GM23338 (cell line): ENCODE results near the gene HAS3. TPM values are rescaled to one million over a fixed set of nuclear protein-coding genes. Genes with fewer than 3 reads are reported as not detected.

Experiments
- ATAC-seq: fragments of 200-7000 bp; cut with Tn5 transposase; 3 replicates; pipeline ENCODE4 v1.9.1; 2020
- DNase-seq: peaks from one replicate; pipeline ENCODE4 v3.0.0-alpha.2; 2015; ENCODE audit warnings: low spot score
- H2AFZ ChIP-seq: fragments of 200-600 bp; sonication (generic); 2 replicates; pipeline ENCODE4 v1.8.0; 2016; ENCODE audit warnings: antibody characterized with exemption, mild to moderate bottlenecking, moderate library complexity
- H3F3A ChIP-seq: fragments of 200-600 bp; sonication (generic); replicated peaks from 2 replicates; pipeline ENCODE4 v1.8.0; 2017; ENCODE audit warnings: antibody characterized with exemption, mixed run types, low read depth
- H3K27ac ChIP-seq: fragments of 200-600 bp; sonication (generic); 2 replicates; pipeline ENCODE4 v1.6.1; 2016; ENCODE audit warnings: low read depth
- H3K27me3 ChIP-seq: fragments of 200-600 bp; sonication (generic); 2 replicates; pipeline ENCODE4 v1.8.0; 2016; ENCODE audit warnings: mild to moderate bottlenecking, mixed run types, moderate library complexity; ENCODE audit not compliant: insufficient read depth
- H3K36me3 ChIP-seq: fragments of 200-600 bp; sonication (generic); 2 replicates; pipeline ENCODE4 v1.8.0; 2016; ENCODE audit warnings: mild to moderate bottlenecking; ENCODE audit not compliant: insufficient read depth
- H3K4me1 ChIP-seq: fragments of 200-600 bp; sonication (generic); 2 replicates; pipeline ENCODE4 v1.8.0; 2016; ENCODE audit warnings: mild to moderate bottlenecking, moderate library complexity; ENCODE audit not compliant: insufficient read depth
- H3K4me2 ChIP-seq: fragments of 200-600 bp; sonication (generic); 2 replicates; pipeline ENCODE4 v1.7.1; 2017; ENCODE audit warnings: mixed run types
- H3K4me3 ChIP-seq: fragments of 200-600 bp; sonication (generic); 2 replicates; pipeline ENCODE4 v1.6.1; 2016; ENCODE audit warnings: mixed run types
- H3K79me2 ChIP-seq: fragments of 200-600 bp; sonication (generic); replicated peaks from 2 replicates; pipeline ENCODE4 v1.8.0; 2017; ENCODE audit warnings: mild to moderate bottlenecking; ENCODE audit not compliant: insufficient read depth
- H3K9me2 ChIP-seq: fragments of 200-600 bp; sonication (generic); 2 replicates; pipeline ENCODE4 v1.8.0; 2017; ENCODE audit not compliant: insufficient read depth
- H4K20me1 ChIP-seq: fragments of 200-600 bp; sonication (generic); replicated peaks from 2 replicates; pipeline ENCODE4 v1.8.0; 2017; ENCODE audit warnings: mild to moderate bottlenecking; ENCODE audit not compliant: insufficient read depth
- H3K27ac Mint-ChIP-seq: 2 replicates; pipeline ENCODE4 v1.8.0; 2020; ENCODE audit warnings: inconsistent platforms, mild to moderate bottlenecking, moderate library complexity, mixed read lengths
- H3K27me3 Mint-ChIP-seq: 3 replicates; pipeline ENCODE4 v1.8.0; 2022; ENCODE audit warnings: low read depth, mild to moderate bottlenecking, moderate library complexity, mixed read lengths, inconsistent platforms; ENCODE audit not compliant: insufficient read depth, poor library complexity
- H3K36me3 Mint-ChIP-seq: 3 replicates; pipeline ENCODE4 v1.8.0; 2021; ENCODE audit warnings: low read depth, mild to moderate bottlenecking, inconsistent platforms, moderate library complexity, mixed read lengths
- H3K4me1 Mint-ChIP-seq: 3 replicates; pipeline ENCODE4 v1.8.0; 2020; ENCODE audit warnings: mild to moderate bottlenecking, inconsistent platforms, mixed read lengths
- H3K4me3 Mint-ChIP-seq: 3 replicates; pipeline ENCODE4 v1.8.0; 2021; ENCODE audit warnings: moderate library complexity, mild to moderate bottlenecking, inconsistent platforms, mixed read lengths
- H3K9me3 Mint-ChIP-seq: 3 replicates; pipeline ENCODE4 v1.8.0; 2020; ENCODE audit warnings: moderate library complexity, mild to moderate bottlenecking, inconsistent platforms, mixed read lengths
- CREB1 ChIP-seq: fragments of 250-450 bp; sonication (Bioruptor Pico); IDR thresholded peaks from 2 replicates; pipeline ENCODE4 v1.5.0; 2020; ENCODE audit warnings: low read depth, mild to moderate bottlenecking, moderate library complexity
- EZH2phosphoT487 ChIP-seq: fragments of 200-600 bp; sonication (generic); IDR thresholded peaks from one replicate; pipeline ENCODE4 v1.8.1; 2018; ENCODE audit warnings: antibody characterized with exemption; ENCODE audit not compliant: unreplicated experiment
- JUNB ChIP-seq: IDR thresholded peaks from one replicate; pipeline ENCODE4 v1.6.1; 2016; ENCODE audit warnings: antibody characterized with exemption; ENCODE audit not compliant: unreplicated experiment
- STAT1 ChIP-seq: IDR thresholded peaks from one replicate; pipeline ENCODE4 v1.6.1; 2016; ENCODE audit warnings: antibody characterized with exemption; ENCODE audit not compliant: unreplicated experiment
- ZNF114 ChIP-seq: fragments of 250-450 bp; sonication (Bioruptor Pico); IDR thresholded peaks from 2 replicates; pipeline ENCODE4 v1.5.0; 2020; ENCODE audit warnings: mild to moderate bottlenecking, moderate library complexity
- ZNF462 ChIP-seq: fragments of 250-450 bp; sonication (Bioruptor Pico); IDR thresholded peaks from 2 replicates; pipeline ENCODE4 v1.5.0; 2020; ENCODE audit warnings: mild to moderate bottlenecking, moderate library complexity
- polyA plus RNA-seq: library from polyadenylated mRNA; unstranded; fragments of >200 nt; fragmentation: Nextera tagmentation; extraction: Ambion mirVana; gene quantifications from 2 replicates; pipeline ENCODE4 v1.2.1, GENCODE V29; 2016
- total RNA-seq: library from RNA; depleted of rRNA; stranded (reverse); fragments of >200 nt; shearing (Covaris generic); gene quantifications from 2 replicates; pipeline ENCODE4 v1.2.3, GENCODE V29; 2014
- TF ChIP-seq, protein P1 (sequence below): IDR thresholded peaks from 2 replicates; pipeline ENCODE4 v1.6.1; 2016; ENCODE audit warnings: antibody characterized with exemption
- TF ChIP-seq, protein P2 (sequence below), 2 experiments: fragments of 200-600 bp in 1 of 2; sonication (generic) in 1 of 2; conservative IDR thresholded peaks; 2 replicates each; pipeline versions ENCODE4 v1.5.1 to v1.6.1; 2016 to 2017; ENCODE audit warnings: antibody characterized with exemption in 2 of 2, low read depth in 2 of 2, mild to moderate bottlenecking in 2 of 2, moderate library complexity in 1 of 2

HAS3 gene
- total and polyA plus RNA-seq, 2 experiments from 2014 or later: 7.3 to 54.9 TPM

GRCh38 chr16:69085032-69085695 lies 20.3 kb upstream of the HAS3 start (continued):
- TF ChIP-seq, protein P1, sequence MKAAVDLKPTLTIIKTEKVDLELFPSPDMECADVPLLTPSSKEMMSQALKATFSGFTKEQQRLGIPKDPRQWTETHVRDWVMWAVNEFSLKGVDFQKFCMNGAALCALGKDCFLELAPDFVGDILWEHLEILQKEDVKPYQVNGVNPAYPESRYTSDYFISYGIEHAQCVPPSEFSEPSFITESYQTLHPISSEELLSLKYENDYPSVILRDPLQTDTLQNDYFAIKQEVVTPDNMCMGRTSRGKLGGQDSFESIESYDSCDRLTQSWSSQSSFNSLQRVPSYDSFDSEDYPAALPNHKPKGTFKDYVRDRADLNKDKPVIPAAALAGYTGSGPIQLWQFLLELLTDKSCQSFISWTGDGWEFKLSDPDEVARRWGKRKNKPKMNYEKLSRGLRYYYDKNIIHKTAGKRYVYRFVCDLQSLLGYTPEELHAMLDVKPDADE: no peak
- TF ChIP-seq, protein P2, sequence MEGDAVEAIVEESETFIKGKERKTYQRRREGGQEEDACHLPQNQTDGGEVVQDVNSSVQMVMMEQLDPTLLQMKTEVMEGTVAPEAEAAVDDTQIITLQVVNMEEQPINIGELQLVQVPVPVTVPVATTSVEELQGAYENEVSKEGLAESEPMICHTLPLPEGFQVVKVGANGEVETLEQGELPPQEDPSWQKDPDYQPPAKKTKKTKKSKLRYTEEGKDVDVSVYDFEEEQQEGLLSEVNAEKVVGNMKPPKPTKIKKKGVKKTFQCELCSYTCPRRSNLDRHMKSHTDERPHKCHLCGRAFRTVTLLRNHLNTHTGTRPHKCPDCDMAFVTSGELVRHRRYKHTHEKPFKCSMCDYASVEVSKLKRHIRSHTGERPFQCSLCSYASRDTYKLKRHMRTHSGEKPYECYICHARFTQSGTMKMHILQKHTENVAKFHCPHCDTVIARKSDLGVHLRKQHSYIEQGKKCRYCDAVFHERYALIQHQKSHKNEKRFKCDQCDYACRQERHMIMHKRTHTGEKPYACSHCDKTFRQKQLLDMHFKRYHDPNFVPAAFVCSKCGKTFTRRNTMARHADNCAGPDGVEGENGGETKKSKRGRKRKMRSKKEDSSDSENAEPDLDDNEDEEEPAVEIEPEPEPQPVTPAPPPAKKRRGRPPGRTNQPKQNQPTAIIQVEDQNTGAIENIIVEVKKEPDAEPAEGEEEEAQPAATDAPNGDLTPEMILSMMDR (conservative IDR thresholded peaks at IDR 0.05; ENCODE audit: low read depth in 2 of 2): no peak

DNA sequence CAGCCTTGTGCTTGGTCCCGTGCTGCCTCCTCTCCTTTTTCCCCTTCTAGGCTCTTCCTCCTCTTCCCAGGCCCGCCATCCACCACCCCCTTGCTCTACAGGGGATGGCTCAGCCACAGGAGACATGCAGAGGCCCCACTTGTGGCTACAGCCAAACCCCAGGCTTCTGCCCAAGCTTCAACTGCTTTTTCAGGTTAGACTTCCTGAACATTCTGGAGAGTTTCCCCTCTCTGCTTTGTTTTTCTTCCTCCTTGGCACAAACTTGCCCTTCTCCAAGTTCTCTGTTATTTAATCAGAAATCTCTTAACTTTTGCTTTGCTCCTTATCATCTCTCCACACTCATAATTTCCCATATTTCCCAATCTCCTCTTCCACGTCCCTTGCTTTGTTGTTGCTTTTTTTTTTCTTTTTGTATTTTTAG lies 18.3 kb upstream of the HAS3 start:
- H3K79me2 ChIP-seq: no peaks in the 10 kb centered on the region
- peak overlapping the region; percentile 32; the same call in 1 of the 2 replicates for H3K27ac ChIP-seq
- H3K36me3 ChIP-seq: no peaks in the 10 kb centered on the region
- no peak overlapping the region for H3K4me3 Mint-ChIP-seq
- peaks cover 17% of the 10 kb centered on the region; the same call in 1 of the 3 replicates for H3K36me3 Mint-ChIP-seq
- ATAC-seq: no peak
- peak overlapping the region; percentile 10; the same call in 1 of the 2 replicates for H3K27ac Mint-ChIP-seq
- peaks cover 24% of the 10 kb centered on the region for H3K4me1 ChIP-seq
- no peak overlapping the region for H3K4me2 ChIP-seq
- no peaks in the 10 kb centered on the region for H3K9me3 Mint-ChIP-seq
- H2AFZ ChIP-seq: no peak overlapping the region
- no peaks in the 10 kb centered on the region for H3K27me3 ChIP-seq
- peaks cover 41% of the 10 kb centered on the region for H3K4me1 Mint-ChIP-seq
- peaks cover 15% of the 10 kb centered on the region; the same call in 1 of the 2 replicates for H3F3A ChIP-seq
- no peak for DNase-seq
- no peak overlapping the region for H3K4me3 ChIP-seq
- H4K20me1 ChIP-seq: no peaks in the 10 kb centered on the region
- H3K27me3 Mint-ChIP-seq: peaks cover 12% of the 10 kb centered on the region
- H3K9me2 ChIP-seq: peaks cover 7% of the 10 kb centered on the region; the same call in 1 of the 2 replicates
- no peak for TF ChIP-seq CREB1
- no peak for TF ChIP-seq ZNF114
- no peak for TF ChIP-seq EZH2phosphoT487
- TF ChIP-seq STAT1: no peak
- no peak for TF ChIP-seq JUNB
- TF ChIP-seq ZNF462: no peak
- TF ChIP-seq, protein P2 (conservative IDR thresholded peaks at IDR 0.05; ENCODE audit: low read depth in 2 of 2): no peak
